ENCODE measurements around the gene E2F1. TPM values are rescaled to one million over a fixed set of nuclear protein-coding genes. Genes with fewer than 3 reads are reported as not detected.

Gene E2F1
- 10.5 TPM for polyA plus RNA-seq (2013, experiment 1 of 2)
- 11.0 TPM for polyA plus RNA-seq (2013, experiment 2 of 2)

DNA sequence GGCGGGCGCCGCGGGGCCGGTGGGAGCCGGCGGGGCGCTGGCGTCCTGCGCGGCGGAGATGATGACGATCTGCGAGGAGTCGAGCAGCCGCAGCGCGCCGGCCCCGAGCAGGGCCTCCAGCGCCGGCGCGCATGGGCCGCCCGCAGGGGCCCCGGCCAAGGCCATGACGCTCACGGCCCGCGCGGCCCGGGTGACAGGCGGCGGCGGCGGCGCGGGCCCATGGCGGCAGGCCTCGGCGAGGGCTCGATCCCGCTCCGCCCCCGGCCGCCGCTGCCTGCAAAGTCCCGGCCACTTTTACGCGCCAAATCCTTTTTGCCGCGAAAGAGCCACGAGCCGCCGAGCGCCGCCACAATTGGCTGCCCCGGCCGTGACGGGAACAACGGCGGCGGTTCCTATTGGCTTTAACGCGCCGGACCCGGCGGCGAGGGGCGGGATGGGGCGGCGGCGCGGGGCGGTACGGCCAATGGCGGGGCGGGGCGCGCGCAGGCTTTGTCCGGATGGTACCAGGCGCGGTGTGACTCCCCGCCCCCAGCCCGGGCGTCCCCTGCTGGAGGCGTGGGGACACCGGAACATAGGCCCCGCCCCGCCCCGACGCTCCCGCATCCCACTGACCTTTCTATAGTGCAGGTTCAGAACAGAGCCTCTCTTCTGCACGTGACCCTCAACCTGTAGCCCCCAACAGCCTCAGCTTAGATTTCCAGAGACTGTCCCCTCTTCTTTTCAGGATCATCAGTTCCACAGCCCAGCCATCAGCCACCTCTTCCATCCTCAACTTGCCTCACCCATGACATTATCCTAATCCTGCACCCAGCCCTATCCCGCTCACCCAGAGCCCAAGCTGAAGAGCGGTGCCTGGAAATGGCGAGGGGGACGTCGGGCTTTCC, at the start of gene E2F1:
Gene E2F1 (minus strand): TSS at position 286 of the 884 bp plus-strand sequence. CDS start 121 bp downstream, at position 165.
- Histone ChIP-seq H3K27ac (ENCODE audit: low read depth, low read length, severe bottlenecking) (peak within 1 kb of the TSS; percentile 41), H3K9me3 (ENCODE audit: control insufficient read depth, low read length) (no peaks in the 10 kb centered on the region), H3K4me1 (ENCODE audit: control insufficient read depth, insufficient read depth, low read length, poor library complexity, severe bottlenecking) (peaks cover 35% of the 10 kb centered on the region), H3K36me3 (ENCODE audit: control insufficient read depth, insufficient read depth, low read length) (no peaks in the 10 kb centered on the region), H3K4me3 (ENCODE audit: extremely low read depth, insufficient read depth, low read length, poor library complexity, severe bottlenecking) (peak within 1 kb of the TSS; percentile 53)
- WGBS, 2 experiments (ENCODE audit: insufficient coverage in 2 of 2) = 4% methylated on average over 82 to 84 of the region's 101 CpGs

DNA sequence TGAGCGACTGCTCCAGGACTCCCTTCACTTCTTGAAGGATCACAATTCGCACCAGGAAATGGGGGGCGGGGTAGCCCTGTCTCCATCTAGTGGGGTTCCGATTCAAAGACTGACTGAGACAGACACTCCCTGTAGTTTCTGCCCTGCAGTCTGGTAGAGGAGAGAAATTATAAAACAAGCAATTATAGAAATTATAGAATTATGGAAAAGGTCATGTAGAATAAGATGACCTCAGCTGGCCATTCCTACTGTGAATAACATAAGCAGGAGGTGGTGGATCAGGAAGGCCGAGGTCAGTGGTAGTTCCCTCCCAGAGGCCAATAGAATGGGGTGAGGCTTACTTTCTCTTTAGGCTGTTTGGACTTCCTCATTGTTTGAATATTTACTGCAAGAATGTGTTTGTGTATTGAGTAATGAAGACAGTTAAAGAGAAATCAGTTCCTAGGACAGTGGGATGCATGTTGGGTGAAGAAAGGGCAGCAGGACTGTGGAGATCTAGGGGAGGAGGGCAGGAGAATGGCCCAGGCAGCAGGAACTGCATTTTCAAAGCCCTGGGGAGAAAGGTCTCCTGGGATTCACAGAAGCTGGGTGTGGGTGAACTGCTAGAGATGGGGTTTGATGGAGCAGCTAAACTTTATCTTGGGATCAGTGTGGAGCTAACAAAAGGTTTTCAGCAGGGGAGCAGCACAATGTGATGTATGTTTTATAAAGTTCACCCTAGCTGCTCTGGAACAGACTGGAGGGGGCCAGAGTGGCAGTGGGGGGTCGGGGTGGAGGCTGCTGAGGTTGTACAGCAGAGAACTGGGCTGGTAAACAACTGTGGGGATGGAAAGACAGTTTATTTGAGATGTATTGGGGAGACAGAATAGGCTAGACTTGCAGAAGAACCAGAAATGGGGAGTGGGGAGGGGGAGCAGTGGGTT, 47.7 kb upstream of the E2F1 start:
- peaks cover 9% of the 10 kb centered on the region for H3K4me1 ChIP-seq (ENCODE audit: control insufficient read depth, insufficient read depth, low read length, poor library complexity, severe bottlenecking)
- no peak overlapping the region for H3K4me3 ChIP-seq (ENCODE audit: extremely low read depth, insufficient read depth, low read length, poor library complexity, severe bottlenecking)
- no peaks in the 10 kb centered on the region for H3K36me3 ChIP-seq (ENCODE audit: control insufficient read depth, insufficient read depth, low read length)
- 77 to 91% methylated on average over 3 to 4 of the region's 6 CpGs for WGBS, 2 experiments (ENCODE audit: insufficient coverage in 2 of 2)
- peaks cover 22% of the 10 kb centered on the region for H3K9me3 ChIP-seq (ENCODE audit: control insufficient read depth, low read length)
- H3K27ac ChIP-seq (ENCODE audit: low read depth, low read length, severe bottlenecking) = peak overlapping the region; percentile 67

DNA sequence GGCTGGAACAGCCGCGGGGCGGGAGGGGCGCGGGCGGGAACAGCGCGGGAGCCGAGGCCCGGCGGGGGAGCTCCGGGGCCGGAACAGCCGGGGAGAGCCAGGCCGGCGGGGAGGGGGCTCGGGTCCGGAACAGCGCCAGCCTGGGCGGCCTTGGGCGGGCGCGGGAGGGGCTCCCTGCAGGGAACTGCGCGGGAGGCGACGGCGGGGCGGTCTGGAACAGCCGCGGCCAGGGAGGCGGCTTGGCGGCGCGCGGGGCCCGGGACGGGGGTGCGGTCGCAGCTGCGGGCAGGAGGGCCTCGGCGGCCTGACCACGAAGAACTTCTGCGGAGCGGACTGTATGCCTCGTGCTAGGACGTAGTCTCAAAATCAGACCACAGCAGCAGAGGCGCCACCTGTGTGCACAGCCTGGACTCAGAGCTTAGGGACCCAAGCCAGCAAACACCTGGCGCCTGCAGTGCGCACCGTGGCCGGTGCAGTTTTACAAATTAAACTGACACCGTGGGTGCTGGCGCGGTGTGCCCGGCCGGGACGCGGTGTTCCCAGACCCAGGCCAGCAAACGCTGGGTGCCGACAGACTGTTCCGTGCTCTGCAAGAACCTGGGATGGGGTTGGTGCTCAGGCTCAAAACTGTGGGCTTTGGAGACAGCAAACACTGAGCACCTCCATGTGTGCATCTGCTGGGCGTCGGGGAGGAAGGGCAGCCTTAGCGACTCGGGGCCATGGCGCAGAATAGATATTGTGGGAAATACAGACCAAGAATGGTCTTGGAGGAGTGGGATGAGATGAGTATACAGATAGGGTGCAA, 46.2 kb upstream of the E2F1 start:
- peak overlapping the region; percentile 44 for H3K4me3 ChIP-seq (ENCODE audit: extremely low read depth, insufficient read depth, low read length, poor library complexity, severe bottlenecking)
- no peaks in the 10 kb centered on the region for H3K36me3 ChIP-seq (ENCODE audit: control insufficient read depth, insufficient read depth, low read length)
- H3K9me3 ChIP-seq (ENCODE audit: control insufficient read depth, low read length) = peaks cover 18% of the 10 kb centered on the region
- H3K27ac ChIP-seq (ENCODE audit: low read depth, low read length, severe bottlenecking) = peak overlapping the region; percentile 79
- 7 to 8% methylated on average over 51 to 67 of the region's 68 CpGs for WGBS, 2 experiments (ENCODE audit: insufficient coverage in 2 of 2)
- peaks cover 9% of the 10 kb centered on the region for H3K4me1 ChIP-seq (ENCODE audit: control insufficient read depth, insufficient read depth, low read length, poor library complexity, severe bottlenecking)

GRCh38 chr20:33731693-33732165, 45.5 kb upstream of the E2F1 start, which contains the start of gene ZNF341:
TSS of gene ZNF341 (plus strand) at chr20:33731996. CDS start at chr20:33732022, 26 bp downstream.
- H3K27ac ChIP-seq (ENCODE audit: low read depth, low read length, severe bottlenecking) = peak within 1 kb of the TSS; percentile 79
- H3K9me3 ChIP-seq (ENCODE audit: control insufficient read depth, low read length) = peaks cover 14% of the 10 kb centered on the region
- H3K4me1 ChIP-seq (ENCODE audit: control insufficient read depth, insufficient read depth, low read length, poor library complexity, severe bottlenecking) = peaks cover 9% of the 10 kb centered on the region
- peak within 1 kb of the TSS; percentile 44 for H3K4me3 ChIP-seq (ENCODE audit: extremely low read depth, insufficient read depth, low read length, poor library complexity, severe bottlenecking)
- WGBS, 2 experiments (ENCODE audit: insufficient coverage in 2 of 2) = 6 to 7% methylated on average over 35 to 53 of the region's 57 CpGs
- H3K36me3 ChIP-seq (ENCODE audit: control insufficient read depth, insufficient read depth, low read length) = no peaks in the 10 kb centered on the region

DNA sequence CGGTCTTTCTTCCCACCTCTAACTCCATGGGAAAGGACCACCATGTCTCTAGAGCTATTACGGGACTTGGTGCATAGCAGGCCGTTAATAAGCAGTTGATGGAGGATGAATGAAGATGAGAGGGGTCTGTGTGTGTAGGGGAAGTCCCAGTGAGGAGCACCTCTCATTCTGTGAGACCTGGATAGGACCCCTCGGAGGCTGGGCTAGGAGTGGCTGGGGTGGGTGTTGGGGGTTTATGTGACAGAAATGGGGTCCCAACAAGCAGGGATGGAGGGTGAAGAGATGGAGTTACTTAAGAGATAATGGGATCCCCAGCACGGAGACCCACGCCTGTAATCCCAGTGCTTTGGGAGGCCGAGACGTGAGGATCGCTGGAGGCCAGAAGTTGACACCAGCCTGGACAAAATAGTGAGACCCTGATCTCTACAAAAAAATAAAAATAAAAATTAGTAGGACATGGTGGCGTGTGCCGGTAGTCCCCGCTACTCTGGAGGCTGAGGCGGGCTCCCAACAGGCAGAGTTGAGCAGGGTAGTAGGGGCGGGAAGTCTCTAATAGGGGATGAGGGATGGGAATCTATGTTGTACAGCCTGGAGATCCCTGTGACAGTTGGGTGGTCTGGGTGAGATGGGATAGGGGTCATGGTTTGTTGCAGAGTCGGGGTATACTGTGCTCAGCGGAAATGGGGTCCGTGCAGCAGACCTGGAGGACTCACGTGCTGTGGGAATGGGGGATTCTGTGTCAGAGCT, 44.9 kb upstream of the E2F1 start:
- Histone ChIP-seq H3K27ac (ENCODE audit: low read depth, low read length, severe bottlenecking) (peak overlapping the region; percentile 79), H3K9me3 (ENCODE audit: control insufficient read depth, low read length) (peaks cover 8% of the 10 kb centered on the region)

DNA sequence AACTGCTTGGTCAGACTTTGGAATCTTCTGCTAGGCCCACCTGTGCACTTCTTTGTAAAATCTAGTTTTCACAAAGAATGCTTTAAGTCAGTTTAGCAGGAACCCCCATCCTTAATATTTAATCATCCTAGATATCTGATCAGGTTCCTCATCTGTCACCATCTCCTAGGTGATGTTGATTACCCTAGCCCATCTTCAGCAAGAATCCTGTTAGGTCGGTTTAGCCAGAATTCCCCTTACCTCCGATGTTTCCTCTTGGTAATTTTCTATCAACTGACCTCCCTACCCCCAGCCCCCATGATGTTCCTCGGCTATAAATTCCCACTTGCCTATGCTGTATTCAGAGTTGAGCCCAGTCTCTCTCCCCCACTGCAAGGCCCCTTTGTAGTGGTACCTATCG, 42.9 kb upstream of the E2F1 start:
- WGBS, 2 experiments (ENCODE audit: insufficient coverage in 2 of 2) = 80 to 86% methylated on average over 3 of the region's 4 CpGs

More for the DNA sequence above, 44.9 kb upstream of the E2F1 start:
- Histone ChIP-seq H3K4me1 (ENCODE audit: control insufficient read depth, insufficient read depth, low read length, poor library complexity, severe bottlenecking) (peaks cover 9% of the 10 kb centered on the region), H3K36me3 (ENCODE audit: control insufficient read depth, insufficient read depth, low read length) (no peaks in the 10 kb centered on the region), H3K4me3 (ENCODE audit: extremely low read depth, insufficient read depth, low read length, poor library complexity, severe bottlenecking) (peak overlapping the region; percentile 31)
- 85 to 95% methylated on average over 9 to 17 of the region's 18 CpGs for WGBS, 2 experiments (ENCODE audit: insufficient coverage in 2 of 2)

DNA sequence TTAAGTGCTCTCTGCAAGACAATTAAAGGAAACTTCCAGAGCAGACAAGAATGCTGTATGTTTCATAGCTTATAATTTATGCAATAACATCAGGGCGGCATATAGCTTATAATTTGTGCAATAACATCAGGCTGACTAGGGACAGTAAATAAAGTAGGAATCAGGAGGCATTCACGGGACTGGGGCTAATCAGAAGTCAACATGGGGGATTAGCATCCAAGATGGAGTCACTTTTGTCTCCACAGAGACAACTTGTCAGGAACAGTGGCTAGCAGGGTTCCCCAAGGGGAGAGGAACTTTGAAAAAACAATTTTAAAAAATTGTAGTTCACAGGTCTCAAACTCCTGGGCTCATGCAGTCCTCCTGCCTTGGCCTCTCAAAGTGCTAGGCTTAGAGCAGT, 42.3 kb upstream of the E2F1 start:
- peaks cover 5% of the 10 kb centered on the region for H3K4me1 ChIP-seq (ENCODE audit: control insufficient read depth, insufficient read depth, low read length, poor library complexity, severe bottlenecking)
- WGBS, 2 experiments (ENCODE audit: insufficient coverage in 2 of 2) = 80 to 94% methylated on average over 1 to 2 of the region's 2 CpGs
- no peak overlapping the region for H3K4me3 ChIP-seq (ENCODE audit: extremely low read depth, insufficient read depth, low read length, poor library complexity, severe bottlenecking)
- no peaks in the 10 kb centered on the region for H3K36me3 ChIP-seq (ENCODE audit: control insufficient read depth, insufficient read depth, low read length)
- H3K27ac ChIP-seq (ENCODE audit: low read depth, low read length, severe bottlenecking) = no peak overlapping the region
- H3K9me3 ChIP-seq (ENCODE audit: control insufficient read depth, low read length) = no peaks in the 10 kb centered on the region

More for the DNA sequence above, 42.9 kb upstream of the E2F1 start:
- no peaks in the 10 kb centered on the region for H3K9me3 ChIP-seq (ENCODE audit: control insufficient read depth, low read length)
- peaks cover 7% of the 10 kb centered on the region for H3K4me1 ChIP-seq (ENCODE audit: control insufficient read depth, insufficient read depth, low read length, poor library complexity, severe bottlenecking)
- no peaks in the 10 kb centered on the region for H3K36me3 ChIP-seq (ENCODE audit: control insufficient read depth, insufficient read depth, low read length)
- no peak overlapping the region for H3K27ac ChIP-seq (ENCODE audit: low read depth, low read length, severe bottlenecking)
- H3K4me3 ChIP-seq (ENCODE audit: extremely low read depth, insufficient read depth, low read length, poor library complexity, severe bottlenecking) = no peak overlapping the region

DNA sequence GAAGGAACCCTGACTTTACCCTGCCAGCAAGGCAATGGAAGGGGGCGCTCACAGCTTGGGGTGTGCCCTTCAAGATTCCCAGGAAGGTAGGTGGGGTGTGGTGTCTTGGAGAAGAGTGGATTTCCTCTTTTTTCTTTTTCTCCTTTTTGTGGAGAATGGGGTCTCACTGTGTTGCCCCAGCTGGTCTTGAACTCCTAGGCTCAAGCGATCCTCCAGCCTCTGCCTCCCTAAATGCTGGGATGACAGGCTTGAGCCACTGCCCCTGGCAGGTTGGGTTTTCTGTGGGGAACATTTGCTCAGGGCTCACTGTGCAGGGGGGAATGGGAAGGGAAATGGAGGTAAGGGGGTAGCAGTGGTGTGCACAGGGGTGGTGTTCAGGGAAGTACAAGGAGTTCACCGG, 41.6 kb upstream of the E2F1 start:
- WGBS, 2 experiments (ENCODE audit: insufficient coverage in 2 of 2) = 96 to 97% methylated on average over 2 to 3 of the region's 3 CpGs
- no peak overlapping the region for H3K27ac ChIP-seq (ENCODE audit: low read depth, low read length, severe bottlenecking)
- no peaks in the 10 kb centered on the region for H3K36me3 ChIP-seq (ENCODE audit: control insufficient read depth, insufficient read depth, low read length)
- no peak overlapping the region for H3K4me3 ChIP-seq (ENCODE audit: extremely low read depth, insufficient read depth, low read length, poor library complexity, severe bottlenecking)
- H3K4me1 ChIP-seq (ENCODE audit: control insufficient read depth, insufficient read depth, low read length, poor library complexity, severe bottlenecking) = peaks cover 1% of the 10 kb centered on the region
- no peaks in the 10 kb centered on the region for H3K9me3 ChIP-seq (ENCODE audit: control insufficient read depth, low read length)

DNA sequence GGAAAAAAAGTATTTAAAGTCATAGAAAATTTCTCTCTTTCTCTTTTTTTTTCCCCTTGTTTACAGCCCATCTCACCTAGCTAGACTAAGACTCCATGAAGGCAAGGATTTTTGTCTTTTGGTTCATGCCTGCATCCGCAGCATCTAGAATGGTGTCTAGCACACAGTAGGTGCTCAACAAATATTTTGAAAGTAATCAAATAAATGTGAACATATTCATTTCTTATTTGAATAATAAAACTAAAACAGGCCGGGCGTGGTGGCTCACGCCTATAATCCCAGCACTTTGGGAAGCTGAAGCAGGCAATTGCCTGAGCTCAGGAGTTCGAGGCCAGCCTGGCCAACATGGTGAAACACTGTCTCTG, 40.9 kb upstream of the E2F1 start:
- WGBS, 2 experiments (ENCODE audit: insufficient coverage in 2 of 2) = 93 to 98% methylated on average over 4 of the region's 5 CpGs
- H3K4me1 ChIP-seq (ENCODE audit: control insufficient read depth, insufficient read depth, low read length, poor library complexity, severe bottlenecking) = no peaks in the 10 kb centered on the region

More for the DNA sequence above, 40.9 kb upstream of the E2F1 start:
- Histone ChIP-seq H3K4me3 (ENCODE audit: extremely low read depth, insufficient read depth, low read length, poor library complexity, severe bottlenecking) (no peak overlapping the region), H3K27ac (ENCODE audit: low read depth, low read length, severe bottlenecking) (no peak overlapping the region), H3K9me3 (ENCODE audit: control insufficient read depth, low read length) (no peaks in the 10 kb centered on the region), H3K36me3 (ENCODE audit: control insufficient read depth, insufficient read depth, low read length) (no peaks in the 10 kb centered on the region)
